ENCODE measurements around the gene NABP2. TPM values are rescaled to one million over a fixed set of nuclear protein-coding genes. Genes with fewer than 3 reads are reported as not detected.

NABP2 gene
- total RNA-seq, 1 experiment from 2014 or later, result 68.5 TPM

DNA sequence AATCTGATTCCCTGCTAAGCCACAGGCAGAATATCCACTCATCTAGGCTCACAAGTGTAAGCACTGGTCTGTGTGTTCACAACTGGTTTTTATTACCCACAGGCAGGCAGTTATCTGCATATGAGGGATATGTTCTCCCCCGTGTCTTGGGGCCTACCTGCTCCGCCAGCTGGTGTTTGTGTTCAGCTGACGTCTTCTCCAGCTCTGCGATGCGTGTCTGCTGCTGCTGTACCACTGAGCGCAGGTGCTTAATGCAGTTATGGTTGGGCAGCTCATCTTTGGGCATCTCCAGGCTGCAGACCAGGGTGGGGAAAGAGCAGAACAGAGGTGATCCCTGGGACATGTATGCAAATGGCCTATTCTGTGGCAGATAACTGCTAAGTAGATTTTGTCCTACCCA is 16.1 kb upstream of the NABP2 start:
- Histone ChIP-seq H3K27ac (no peak overlapping the region), H3K36me3 (ENCODE audit: low read depth) (peaks cover 14% of the 10 kb centered on the region; the same call in 1 of the 2 replicates), H3K79me2 (ENCODE audit: low read depth) (no peaks in the 10 kb centered on the region), H4K20me1 (ENCODE audit: insufficient read depth) (peaks cover 5% of the 10 kb centered on the region; the same call in 1 of the 2 replicates), H3K4me1 (replicated peaks; ENCODE audit: insufficient read depth) (no peaks in the 10 kb centered on the region), H2AFZ (no peak overlapping the region), H3K4me2 (no peak overlapping the region), H3F3A (ENCODE audit: insufficient read depth, low read depth) (peaks cover 2% of the 10 kb centered on the region; the same call in 1 of the 2 replicates), H3K27me3 (ENCODE audit: insufficient read depth, low read depth) (no peaks in the 10 kb centered on the region), H3K9me2 (ENCODE audit: insufficient read depth) (no peaks in the 10 kb centered on the region), H3K9me3 (ENCODE audit: insufficient read depth, low read depth) (no peaks in the 10 kb centered on the region), H3K4me3 (no peak overlapping the region)
- POLR2A ChIA-PET (ENCODE audit: unreplicated experiment), result no interaction called here
- no TSS peak for BruUV-seq (replicated peaks)
- intact Hi-C loops (cut with micrococcal nuclease; ENCODE audit: unreplicated experiment), result no loop called here
- TF ChIP-seq EZH2 (IDR thresholded peaks at IDR 0.05; ENCODE audit: low read depth), result no peak
- TF ChIP-seq, protein P1, sequence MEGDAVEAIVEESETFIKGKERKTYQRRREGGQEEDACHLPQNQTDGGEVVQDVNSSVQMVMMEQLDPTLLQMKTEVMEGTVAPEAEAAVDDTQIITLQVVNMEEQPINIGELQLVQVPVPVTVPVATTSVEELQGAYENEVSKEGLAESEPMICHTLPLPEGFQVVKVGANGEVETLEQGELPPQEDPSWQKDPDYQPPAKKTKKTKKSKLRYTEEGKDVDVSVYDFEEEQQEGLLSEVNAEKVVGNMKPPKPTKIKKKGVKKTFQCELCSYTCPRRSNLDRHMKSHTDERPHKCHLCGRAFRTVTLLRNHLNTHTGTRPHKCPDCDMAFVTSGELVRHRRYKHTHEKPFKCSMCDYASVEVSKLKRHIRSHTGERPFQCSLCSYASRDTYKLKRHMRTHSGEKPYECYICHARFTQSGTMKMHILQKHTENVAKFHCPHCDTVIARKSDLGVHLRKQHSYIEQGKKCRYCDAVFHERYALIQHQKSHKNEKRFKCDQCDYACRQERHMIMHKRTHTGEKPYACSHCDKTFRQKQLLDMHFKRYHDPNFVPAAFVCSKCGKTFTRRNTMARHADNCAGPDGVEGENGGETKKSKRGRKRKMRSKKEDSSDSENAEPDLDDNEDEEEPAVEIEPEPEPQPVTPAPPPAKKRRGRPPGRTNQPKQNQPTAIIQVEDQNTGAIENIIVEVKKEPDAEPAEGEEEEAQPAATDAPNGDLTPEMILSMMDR (conservative IDR thresholded peaks at IDR 0.05), result no peak
- no peak for DNase-seq
- CTCF ChIA-PET, result interaction anchor here (0.7 kb wide), 1 partner anchor 33 kb away, joined by 4 read pairs; no protein-coding TSS in a partner anchor

DNA sequence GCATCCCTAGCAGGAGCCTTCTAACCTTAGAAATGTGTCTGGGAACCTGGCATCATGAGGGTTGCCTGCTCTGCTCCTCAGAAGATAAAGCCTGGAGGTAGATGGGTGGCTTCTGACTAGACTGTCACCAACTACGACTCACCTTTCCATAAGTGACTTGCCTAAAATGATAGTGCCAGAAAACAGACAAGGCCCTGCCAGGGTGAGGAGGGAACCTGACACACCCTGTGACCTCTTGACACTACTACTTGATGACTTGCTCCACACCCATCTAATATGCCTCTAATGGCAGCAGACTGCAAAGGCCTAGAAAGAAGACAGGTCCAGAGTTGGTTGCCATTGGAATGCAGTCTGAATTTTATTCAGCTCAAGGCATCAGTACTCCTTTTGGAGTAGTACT is 11.8 kb upstream of the NABP2 start:
- no peak overlapping the region for H2AFZ ChIP-seq
- intact Hi-C loops (cut with micrococcal nuclease; ENCODE audit: unreplicated experiment), result no loop called here
- H3K9me3 ChIP-seq (ENCODE audit: insufficient read depth, low read depth), result no peaks in the 10 kb centered on the region
- H3K79me2 ChIP-seq (ENCODE audit: low read depth), result 0 out of 2 replicates have a peak, but pooled peaks cover under 1% of the 10 kb centered on the region
- DNase-seq, result no peak
- H3K27me3 ChIP-seq (ENCODE audit: insufficient read depth, low read depth), result no peaks in the 10 kb centered on the region
- H3K36me3 ChIP-seq (ENCODE audit: low read depth), result peaks cover 25% of the 10 kb centered on the region
- POLR2A ChIA-PET (ENCODE audit: unreplicated experiment), result no interaction called here
- CTCF ChIA-PET, result interaction anchor here (0.7 kb wide), 1 partner anchor 467 kb away, joined by 3 read pairs; no protein-coding TSS in a partner anchor
- no peaks in the 10 kb centered on the region for H3K9me2 ChIP-seq (ENCODE audit: insufficient read depth)
- no peaks in the 10 kb centered on the region for H3K4me1 ChIP-seq (replicated peaks; ENCODE audit: insufficient read depth)
- no peaks in the 10 kb centered on the region for H3F3A ChIP-seq (ENCODE audit: insufficient read depth, low read depth)
- H3K27ac ChIP-seq, result no peak overlapping the region
- TF ChIP-seq, protein P1 (conservative IDR thresholded peaks at IDR 0.05), result no peak
- TF ChIP-seq EZH2 (IDR thresholded peaks at IDR 0.05; ENCODE audit: low read depth), result no peak
- H4K20me1 ChIP-seq (ENCODE audit: insufficient read depth), result no peaks in the 10 kb centered on the region
- BruUV-seq (replicated peaks), result no TSS peak
- H3K4me3 ChIP-seq, result no peak overlapping the region
- no peak overlapping the region for H3K4me2 ChIP-seq

DNA sequence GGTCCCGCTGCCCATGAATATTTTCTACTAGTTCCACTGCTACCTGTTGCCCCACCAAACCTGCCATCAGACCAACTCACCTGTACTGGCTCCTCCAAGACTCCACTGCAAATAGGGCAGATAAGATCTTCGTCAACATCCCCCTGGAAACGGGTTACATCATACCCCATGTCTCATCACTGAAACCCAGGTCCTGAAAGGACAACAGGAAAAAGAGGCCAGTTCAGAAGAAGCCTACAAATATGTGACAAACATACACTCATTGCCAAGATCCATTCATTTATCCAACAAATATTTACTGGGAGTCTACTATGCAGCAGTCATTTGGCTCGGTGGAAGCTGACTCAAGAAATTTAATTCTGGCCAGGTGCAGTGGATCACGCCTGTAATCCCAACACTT is 10.3 kb upstream of the NABP2 start:
- Histone ChIP-seq H2AFZ (no peak overlapping the region), H3K79me2 (ENCODE audit: low read depth) (0 out of 2 replicates have a peak, but pooled peaks cover 6% of the 10 kb centered on the region), H3K4me1 (replicated peaks; ENCODE audit: insufficient read depth) (no peaks in the 10 kb centered on the region), H3K9me2 (ENCODE audit: insufficient read depth) (no peaks in the 10 kb centered on the region), H3K4me2 (no peak overlapping the region), H3K4me3 (no peak overlapping the region), H3K36me3 (ENCODE audit: low read depth) (peaks cover 19% of the 10 kb centered on the region), H3K9me3 (ENCODE audit: insufficient read depth, low read depth) (no peaks in the 10 kb centered on the region), H4K20me1 (ENCODE audit: insufficient read depth) (no peaks in the 10 kb centered on the region), H3K27ac (no peak overlapping the region), H3F3A (ENCODE audit: insufficient read depth, low read depth) (no peaks in the 10 kb centered on the region), H3K27me3 (ENCODE audit: insufficient read depth, low read depth) (no peaks in the 10 kb centered on the region)
- BruUV-seq (replicated peaks), result no TSS peak
- ChIA-PET CTCF (no interaction called here), POLR2A (ENCODE audit: unreplicated experiment) (interaction anchor here (0.6 to 0.7 kb wide), 2 partner anchors 11 to 53 kb away, joined by 3 to 11 read pairs; no protein-coding TSS in a partner anchor)
- no peak for TF ChIP-seq EZH2 (IDR thresholded peaks at IDR 0.05; ENCODE audit: low read depth)
- TF ChIP-seq, protein P1 (conservative IDR thresholded peaks at IDR 0.05), result no peak
- intact Hi-C loops (cut with micrococcal nuclease; ENCODE audit: unreplicated experiment), result no loop called here
- no peak for DNase-seq
